ENCODE results near the gene CTLA4.

Gene CTLA4

GRCh38 chr2:203824603-203825002 is 43.0 kb upstream of the CTLA4 start:
- no peak overlapping the region for H3K4me3 ChIP-seq (ENCODE audit: low read depth, low read length)
- TF ChIP-seq CTCF (IDR thresholded peaks at IDR 0.05; ENCODE audit: borderline replicate concordance, insufficient read depth, low read depth, low read length), result no peak

GRCh38 chr2:203826704-203827103 is 40.9 kb upstream of the CTLA4 start:
- no peak for TF ChIP-seq CTCF (IDR thresholded peaks at IDR 0.05; ENCODE audit: borderline replicate concordance, insufficient read depth, low read depth, low read length)
- H3K4me3 ChIP-seq (ENCODE audit: low read depth, low read length), result no peak overlapping the region

GRCh38 chr2:203830304-203831055 is 37.1 kb upstream of the CTLA4 start:
- TF ChIP-seq CTCF (IDR thresholded peaks at IDR 0.05; ENCODE audit: borderline replicate concordance, insufficient read depth, low read depth, low read length), result no peak
- no peak overlapping the region for H3K4me3 ChIP-seq (ENCODE audit: low read depth, low read length)

- TF ChIP-seq CTCF (IDR thresholded peaks at IDR 0.05; ENCODE audit: borderline replicate concordance, insufficient read depth, low read depth, low read length), result no peak
- no peak overlapping the region for H3K4me3 ChIP-seq (ENCODE audit: low read depth, low read length)
Observed at GRCh38 chr2:203835420-203835819, 32.2 kb upstream of the CTLA4 start.

- no peak overlapping the region for H3K4me3 ChIP-seq (ENCODE audit: low read depth, low read length)
- no peak for TF ChIP-seq CTCF (IDR thresholded peaks at IDR 0.05; ENCODE audit: borderline replicate concordance, insufficient read depth, low read depth, low read length)
Observed at GRCh38 chr2:203835892-203836800, 31.4 kb upstream of the CTLA4 start.

- TF ChIP-seq CTCF (IDR thresholded peaks at IDR 0.05; ENCODE audit: borderline replicate concordance, insufficient read depth, low read depth, low read length), result no peak
- H3K4me3 ChIP-seq (ENCODE audit: low read depth, low read length), result no peak overlapping the region
Observed at GRCh38 chr2:203840655-203841205, 26.8 kb upstream of the CTLA4 start.
